ENCODE measurements around the gene SLC30A5. TPM values are rescaled to one million over a fixed set of nuclear protein-coding genes. Genes with fewer than 3 reads are reported as not detected.

Gene SLC30A5
- polyA plus RNA-seq, 3 donors from 2014 or later = 20.7 to 34.6 (median 23.7) TPM

DNA sequence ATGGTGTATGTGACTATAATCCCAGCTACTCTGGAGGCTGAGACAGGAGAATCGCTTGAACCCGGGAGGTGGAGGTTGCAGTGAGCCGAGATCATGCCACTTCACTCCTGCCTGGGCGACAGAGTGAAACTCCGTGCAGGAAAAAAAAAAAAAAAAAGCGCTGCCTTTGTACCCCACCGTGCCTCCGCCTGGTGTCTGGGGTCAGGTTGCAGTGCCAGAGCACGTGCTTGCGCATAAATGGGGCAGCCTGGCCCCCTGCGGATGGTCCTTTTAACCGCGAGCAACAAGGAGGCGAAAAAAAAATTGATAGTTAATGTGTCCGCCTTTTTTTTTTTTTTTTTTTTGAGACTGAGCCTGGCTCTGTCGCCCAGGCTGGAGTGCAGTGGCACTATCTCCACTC lies 66.8 kb downstream of the SLC30A5 start:
- Mint-ChIP-seq H3K27ac (no peak overlapping the region), H3K36me3 (no peaks in the 10 kb centered on the region), H3K4me3 (no peak overlapping the region), H3K4me1 (peaks cover 0 to under 1% of the 10 kb centered on the region in 2 donors), H3K9me3 (no peaks in the 10 kb centered on the region), H3K27me3 (ENCODE audit: low read depth in 3 of 3) (peaks cover 0 to 1% (median 0%) of the 10 kb centered on the region in 3 donors)
- no peak for DNase-seq

DNA sequence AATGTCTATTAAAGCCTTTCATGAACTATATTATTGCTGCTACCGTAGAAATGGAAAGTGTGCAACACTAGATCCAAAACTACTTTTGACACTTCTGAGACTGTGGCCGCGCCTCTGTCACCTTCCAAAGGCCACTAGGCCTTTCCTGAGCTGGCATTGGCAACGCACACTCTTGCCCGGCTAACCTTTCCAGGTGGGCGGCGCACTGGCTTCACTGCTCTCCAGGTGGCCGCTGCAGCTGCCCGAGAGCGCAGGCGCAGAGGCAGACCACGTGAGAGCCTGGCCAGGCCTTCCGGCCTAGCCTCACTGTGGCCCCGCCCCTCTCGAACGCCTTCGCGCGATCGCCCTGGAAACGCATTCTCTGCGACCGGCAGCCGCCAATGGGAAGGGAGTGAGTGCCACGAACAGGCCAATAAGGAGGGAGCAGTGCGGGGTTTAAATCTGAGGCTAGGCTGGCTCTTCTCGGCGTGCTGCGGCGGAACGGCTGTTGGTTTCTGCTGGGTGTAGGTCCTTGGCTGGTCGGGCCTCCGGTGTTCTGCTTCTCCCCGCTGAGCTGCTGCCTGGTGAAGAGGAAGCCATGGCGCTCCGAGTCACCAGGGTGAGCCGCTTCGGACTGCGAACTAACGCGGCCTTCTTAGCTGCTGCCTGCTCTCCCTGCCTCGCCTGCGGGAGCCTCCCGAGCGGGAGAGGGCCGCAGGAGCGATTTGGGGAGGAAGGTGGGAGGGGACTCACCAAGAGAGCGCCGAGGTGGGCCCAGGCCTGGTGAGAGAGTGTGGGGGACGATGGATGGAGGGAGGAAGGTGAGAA lies 73.1 kb downstream of the SLC30A5 start, which contains the start of gene CCNB1:
CCNB1 (plus strand) TSS at position 465 of the 807 bp plus-strand sequence; CDS start at position 578, 113 bp downstream.
- Mint-ChIP-seq H3K27me3 (ENCODE audit: low read depth in 3 of 3) (peaks cover 4 to 9% (median 7%) of the 10 kb centered on the region in 3 donors), H3K36me3 (peaks cover 0 to 7% (median 4%) of the 10 kb centered on the region in 3 donors), H3K27ac (peak within 1 kb of the TSS; percentile 76 to 89 (median 80)), H3K4me3 (peak within 1 kb of the TSS; percentile 89 to 95 (median 93)), H3K9me3 (no peaks in the 10 kb centered on the region), H3K4me1 (peaks cover 26 to 28% of the 10 kb centered on the region in 2 donors)
- peak; percentile 96 to 97 (median 96) for DNase-seq

DNA sequence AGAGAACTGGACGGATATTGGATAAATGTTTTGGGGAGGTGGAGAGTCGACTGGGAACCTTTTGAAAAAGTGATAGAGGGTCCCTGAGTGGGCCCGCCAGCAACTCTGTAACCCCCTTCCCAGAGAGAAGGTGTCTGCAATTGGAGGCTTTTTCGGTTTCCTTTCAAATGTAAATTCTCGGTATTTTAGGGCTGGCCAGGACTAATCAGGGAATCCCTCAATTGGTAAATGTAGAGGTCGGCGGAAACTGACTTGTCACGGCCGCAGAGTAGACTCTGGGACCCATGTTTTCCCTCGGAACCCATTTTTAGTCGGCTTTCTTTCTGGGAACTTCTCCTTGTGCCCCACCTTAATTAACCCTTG lies 73.7 kb downstream of the SLC30A5 start:
- H3K27ac Mint-ChIP-seq = peak overlapping the region; percentile 76 to 89 (median 80)
- H3K27me3 Mint-ChIP-seq (ENCODE audit: low read depth in 3 of 3) = peaks cover 4 to 9% (median 7%) of the 10 kb centered on the region in 3 donors
- peaks cover 26 to 28% of the 10 kb centered on the region in 2 donors for H3K4me1 Mint-ChIP-seq
- no peaks in the 10 kb centered on the region for H3K9me3 Mint-ChIP-seq
- H3K4me3 Mint-ChIP-seq = peak overlapping the region; percentile 89 to 95 (median 93)
- no peak for DNase-seq
- H3K36me3 Mint-ChIP-seq = peaks cover 0 to 7% (median 4%) of the 10 kb centered on the region in 3 donors

DNA sequence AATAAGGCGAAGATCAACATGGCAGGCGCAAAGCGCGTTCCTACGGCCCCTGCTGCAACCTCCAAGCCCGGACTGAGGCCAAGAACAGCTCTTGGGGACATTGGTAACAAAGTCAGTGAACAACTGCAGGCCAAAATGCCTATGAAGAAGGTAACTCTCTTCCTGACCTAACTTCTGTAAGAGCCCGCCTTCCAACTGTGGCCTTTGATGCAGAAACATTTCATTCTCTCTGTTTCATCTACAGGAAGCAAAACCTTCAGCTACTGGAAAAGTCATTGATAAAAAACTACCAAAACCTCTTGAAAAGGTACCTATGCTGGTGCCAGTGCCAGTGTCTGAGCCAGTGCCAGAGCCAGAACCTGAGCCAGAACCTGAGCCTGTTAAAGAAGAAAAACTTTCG lies 74.1 kb downstream of the SLC30A5 start:
- Mint-ChIP-seq H3K4me1 (peaks cover 26 to 28% of the 10 kb centered on the region in 2 donors), H3K9me3 (no peaks in the 10 kb centered on the region), H3K4me3 (peak overlapping the region; percentile 89 to 95 (median 93)), H3K36me3 (peaks cover 0 to 7% (median 4%) of the 10 kb centered on the region in 3 donors), H3K27ac (peak overlapping the region in 3 of 6 donors; percentile 34 to 80 (median 76)), H3K27me3 (ENCODE audit: low read depth in 3 of 3) (peaks cover 4 to 9% (median 7%) of the 10 kb centered on the region in 3 donors)
- DNase-seq = peak in 1 of 3 donors; percentile 1

DNA sequence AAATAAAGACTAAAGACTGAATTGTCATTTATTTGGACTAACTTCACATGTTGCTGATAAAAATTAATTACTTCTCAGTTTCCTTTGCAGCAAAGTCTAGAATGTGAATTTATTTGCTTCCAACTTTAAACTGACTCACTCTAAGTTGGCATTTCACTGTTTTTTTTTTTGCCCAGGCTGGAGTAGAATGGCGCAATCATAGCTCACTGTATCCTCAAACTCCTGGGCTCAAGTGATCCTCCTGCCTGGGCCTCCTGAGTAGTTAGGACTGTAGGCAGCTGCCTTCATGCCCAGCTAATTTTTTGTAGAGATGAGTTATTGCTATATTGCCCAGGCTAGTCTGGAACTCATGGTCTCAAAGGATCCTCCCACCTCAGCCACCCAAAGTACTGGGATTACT lies 76.7 kb downstream of the SLC30A5 start:
- peaks cover 4 to 18% (median 10%) of the 10 kb centered on the region in 3 donors for H3K36me3 Mint-ChIP-seq
- no peak overlapping the region for H3K27ac Mint-ChIP-seq
- peaks cover 26 to 28% of the 10 kb centered on the region in 2 donors for H3K4me1 Mint-ChIP-seq
- DNase-seq = no peak
- H3K9me3 Mint-ChIP-seq = no peaks in the 10 kb centered on the region
- H3K4me3 Mint-ChIP-seq = no peak overlapping the region
- peaks cover 4 to 9% (median 7%) of the 10 kb centered on the region in 3 donors for H3K27me3 Mint-ChIP-seq (ENCODE audit: low read depth in 3 of 3)

DNA sequence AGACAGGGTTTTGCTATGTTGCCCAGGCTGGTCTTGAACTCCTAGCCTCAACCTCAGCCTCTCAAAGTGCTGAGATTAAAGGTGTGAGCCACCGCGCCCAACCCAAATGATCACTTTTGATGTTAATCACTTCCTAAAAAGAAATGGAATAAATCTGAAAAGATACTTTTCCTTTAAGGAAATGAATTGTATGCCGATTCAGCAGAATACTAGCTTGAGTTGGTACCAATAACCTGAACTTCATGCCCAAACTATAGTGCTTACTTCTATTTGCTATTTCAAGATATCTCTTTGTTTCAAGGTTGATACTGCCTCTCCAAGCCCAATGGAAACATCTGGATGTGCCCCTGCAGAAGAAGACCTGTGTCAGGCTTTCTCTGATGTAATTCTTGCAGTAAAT lies 77.2 kb downstream of the SLC30A5 start:
- H3K36me3 Mint-ChIP-seq = peaks cover 4 to 18% (median 11%) of the 10 kb centered on the region in 3 donors
- H3K9me3 Mint-ChIP-seq = no peaks in the 10 kb centered on the region
- DNase-seq = no peak
- H3K27ac Mint-ChIP-seq = no peak overlapping the region
- peaks cover 25 to 26% of the 10 kb centered on the region in 2 donors for H3K4me1 Mint-ChIP-seq
- peaks cover 4 to 9% (median 4%) of the 10 kb centered on the region in 3 donors for H3K27me3 Mint-ChIP-seq (ENCODE audit: low read depth in 3 of 3)
- H3K4me3 Mint-ChIP-seq = no peak overlapping the region

Other genes with a start within 250 kb of the SLC30A5 start
- gene CCNB1, start 73.1 kb downstream of the SLC30A5 start, polyA plus RNA-seq = 1 to 10 TPM; 2.0 to 4.9 (median 2.0) TPM
- 1 to 10 TPM; 5.7 to 7.2 (median 6.4) TPM for gene CENPH, start 95.6 kb downstream of the SLC30A5 start, polyA plus RNA-seq
- 10 to 100 TPM; 22.4 to 28.2 (median 24.3) TPM for gene CDK7, start 140.9 kb downstream of the SLC30A5 start, polyA plus RNA-seq
- 1 to 10 TPM in 2 of 3 donors, under 1 TPM in 1; 0.83 to 8.1 (median 3.0) TPM for gene CCDC125, start 238.8 kb downstream of the SLC30A5 start, polyA plus RNA-seq

Measured in immature natural killer cell (primary cell).